Sigmoid colon (tissue), 7 donors: ENCODE results near the gene RSPH1. TPM values are rescaled to one million over a fixed set of nuclear protein-coding genes. Genes with fewer than 3 reads are reported as not detected.

Experiments used
- DNase-seq: peaks from one replicate; pipeline ENCODE4 v3.0.0-alpha.2; 2019
- H3K27ac ChIP-seq, 4 donors: fragments of 200-600 bp; sonication (generic); one replicate each; pipeline ENCODE4 v1.5.1; 2016 to 2019; ENCODE audit warnings: mild to moderate bottlenecking in 1 of 4
- H3K27me3 ChIP-seq, 3 donors: fragments of 200-600 bp; sonication (generic); one replicate each; pipeline ENCODE4 v1.5.1; 2019; ENCODE audit warnings: mild to moderate bottlenecking in 1 of 3
- H3K36me3 ChIP-seq, 4 donors: fragments of 200-600 bp; sonication (generic); one replicate each; pipeline ENCODE4 v1.5.1; 2016 to 2019
- H3K4me1 ChIP-seq, 4 donors: fragments of 200-600 bp; sonication (generic); one replicate each; pipeline ENCODE4 v1.5.1; 2017 to 2019
- H3K4me3 ChIP-seq, 4 donors: fragments of 200-600 bp; sonication (generic); one replicate each; pipeline ENCODE4 v1.5.1; 2017 to 2019; ENCODE audit warnings: mild to moderate bottlenecking in 2 of 4, moderate library complexity in 1 of 4
- H3K9me3 ChIP-seq, 4 donors: fragments of 200-600 bp in 3 of 4; sonication (generic) in 3 of 4; one replicate each; pipeline versions ENCODE4 v1.5.1 to v1.6.1; 2013 to 2019
- CTCF ChIP-seq, 4 experiments: fragments of 450-650 bp in 3 of 4; fragments of 200-600 bp in 1 of 4; IDR thresholded peaks; one replicate each; pipeline ENCODE4 v1.5.1; 2016 to 2019; ENCODE audit warnings: antibody characterized with exemption in 4 of 4, mild to moderate bottlenecking in 3 of 4, moderate library complexity in 2 of 4
- EP300 ChIP-seq, 4 donors: sonication (generic); formaldehyde crosslinking; IDR thresholded peaks; one replicate each; pipeline ENCODE4 v1.6.1; 2017; ENCODE audit warnings: antibody characterized with exemption in 4 of 4
- POLR2A ChIP-seq, 2 donors: fragments of 450-650 bp; IDR thresholded peaks; one replicate each; pipeline ENCODE4 v1.6.1; 2016; ENCODE audit warnings: antibody characterized with exemption in 2 of 2, mild to moderate bottlenecking in 2 of 2, moderate library complexity in 2 of 2
- POLR2AphosphoS5 ChIP-seq, 4 donors: sonication (generic); formaldehyde crosslinking; IDR thresholded peaks; one replicate each; pipeline ENCODE4 v1.6.1; 2017; ENCODE audit warnings: antibody characterized with exemption in 4 of 4
- WGBS, 2 donors: extraction: QIAGEN DNeasy Blood & Tissue Kit; methylation state at CpG; one replicate each; pipeline ENCODE4 v1.1.7; 2013; 5-methylcytosine and 5-hydroxymethylcytosine counted together
- intact Hi-C: fragments of 100-400 bp; cut with DNase I; formaldehyde crosslinking; loops from one replicate; pipeline ENCODE4 v1.15.1; 2023
- polyA plus RNA-seq, 3 donors: library from polyadenylated mRNA; stranded (reverse); fragments of 200-250 nt; gene quantifications; one replicate each; pipeline ENCODE4 v1.2.3, GENCODE V29; 2013
- total RNA-seq, 4 donors: library from RNA; depleted of rRNA; stranded (reverse); fragments of >200 nt; gene quantifications; one replicate each; pipeline ENCODE4 v1.1.0, GENCODE V29; 2016
- donor health status: healthy with polysubstance abuse.
- donor health status: Bipolar disorder and iron deficiency.
- donor health status: healthy.

RSPH1 gene
- total and polyA plus RNA-seq, 7 donors = 1.2 to 13.4 (median 3.0) TPM; not detected in 2

- no peak for TF ChIP-seq CTCF (IDR thresholded peaks at IDR 0.05)
- TF ChIP-seq EP300 (IDR thresholded peaks at IDR 0.05) = no peak
- TF ChIP-seq POLR2A (IDR thresholded peaks at IDR 0.05) = no peak
- TF ChIP-seq POLR2AphosphoS5 (IDR thresholded peaks at IDR 0.05) = no peak
- peak; percentile 48 for DNase-seq
- Histone ChIP-seq H3K27me3 (no peaks in the 10 kb centered on the region), H3K9me3 (no peaks in the 10 kb centered on the region), H3K4me1 (peaks cover 0 to 20% (median 16%) of the 10 kb centered on the region in 4 donors), H3K36me3 (peaks cover 0 to 26% (median 4%) of the 10 kb centered on the region in 4 donors), H3K4me3 (no peak overlapping the region), H3K27ac (no peak overlapping the region)
- intact Hi-C loops = no loop called here
- 40 to 71% methylated on average over 12 of the region's 12 CpGs for WGBS, 2 donors
Observed at GRCh38 chr21:42515708-42516502, 19.9 kb upstream of the RSPH1 start.

GRCh38 chr21:42514883-42515228 is 18.8 kb upstream of the RSPH1 start:
- peak overlapping the region; percentile 69 to 86 (median 80) for H3K4me3 ChIP-seq
- no peaks in the 10 kb centered on the region for H3K27me3 ChIP-seq
- intact Hi-C loops = no loop called here
- peaks cover 0 to 19% (median 4%) of the 10 kb centered on the region in 4 donors for H3K36me3 ChIP-seq
- peaks cover 0 to 20% (median 16%) of the 10 kb centered on the region in 4 donors for H3K4me1 ChIP-seq
- no peaks in the 10 kb centered on the region for H3K9me3 ChIP-seq
- DNase-seq = no peak
- TF ChIP-seq CTCF (IDR thresholded peaks at IDR 0.05) (no peak), POLR2A (IDR thresholded peaks at IDR 0.05) (no peak), EP300 (IDR thresholded peaks at IDR 0.05) (no peak), POLR2AphosphoS5 (IDR thresholded peaks at IDR 0.05) (no peak)
- WGBS, 2 donors = 8 to 19% methylated on average over 5 of the region's 5 CpGs
- peak overlapping the region in 3 of 4 donors; percentile 69 to 73 (median 70) for H3K27ac ChIP-seq

- Histone ChIP-seq H3K27me3 (no peaks in the 10 kb centered on the region), H3K4me3 (peak overlapping the region; percentile 69 to 86 (median 80)), H3K36me3 (peaks cover 0 to 13% (median 3%) of the 10 kb centered on the region in 4 donors), H3K27ac (peak overlapping the region; percentile 59 to 73 (median 70)), H3K4me1 (peaks cover 0 to 20% (median 16%) of the 10 kb centered on the region in 4 donors), H3K9me3 (no peaks in the 10 kb centered on the region)
- intact Hi-C loops = no loop called here
- peak; percentile 72 for DNase-seq
- 1% methylated on average over 77 of the region's 77 CpGs for WGBS, 2 donors
- TF ChIP-seq POLR2AphosphoS5 (IDR thresholded peaks at IDR 0.05) (peak in 1 of 4 donors; percentile 6), POLR2A (IDR thresholded peaks at IDR 0.05) (no peak)
Observed at GRCh38 chr21:42513985-42514882, 18.2 kb upstream of the RSPH1 start.

- intact Hi-C loops = no loop called here
- Histone ChIP-seq H3K27ac (peak within 1 kb of the TSS; percentile 60 to 73 (median 70)), H3K4me1 (peaks cover 0 to 20% (median 16%) of the 10 kb centered on the region in 4 donors), H3K9me3 (no peaks in the 10 kb centered on the region), H3K27me3 (no peaks in the 10 kb centered on the region), H3K4me3 (peak within 1 kb of the TSS; percentile 69 to 86 (median 80)), H3K36me3 (peaks cover 0 to 4% (median 0%) of the 10 kb centered on the region in 4 donors)
- 9 to 13% methylated on average over 88 of the region's 88 CpGs for WGBS, 2 donors
- DNase-seq = peak; percentile 61
- TF ChIP-seq POLR2A (IDR thresholded peaks at IDR 0.05) = no peak
- TF ChIP-seq CTCF (IDR thresholded peaks at IDR 0.05) = no peak
- no peak for TF ChIP-seq POLR2AphosphoS5 (IDR thresholded peaks at IDR 0.05)
- TF ChIP-seq EP300 (IDR thresholded peaks at IDR 0.05) = no peak
Observed at GRCh38 chr21:42513151-42513984, 17.3 kb upstream of the RSPH1 start, which contains the start of gene SLC37A1. SLC37A1 (plus strand) TSS chr21:42513852; CDS start chr21:42518455, 4,603 bp downstream.
